ENCODE measurements around the gene PCMTD2.

Gene PCMTD2

DNA sequence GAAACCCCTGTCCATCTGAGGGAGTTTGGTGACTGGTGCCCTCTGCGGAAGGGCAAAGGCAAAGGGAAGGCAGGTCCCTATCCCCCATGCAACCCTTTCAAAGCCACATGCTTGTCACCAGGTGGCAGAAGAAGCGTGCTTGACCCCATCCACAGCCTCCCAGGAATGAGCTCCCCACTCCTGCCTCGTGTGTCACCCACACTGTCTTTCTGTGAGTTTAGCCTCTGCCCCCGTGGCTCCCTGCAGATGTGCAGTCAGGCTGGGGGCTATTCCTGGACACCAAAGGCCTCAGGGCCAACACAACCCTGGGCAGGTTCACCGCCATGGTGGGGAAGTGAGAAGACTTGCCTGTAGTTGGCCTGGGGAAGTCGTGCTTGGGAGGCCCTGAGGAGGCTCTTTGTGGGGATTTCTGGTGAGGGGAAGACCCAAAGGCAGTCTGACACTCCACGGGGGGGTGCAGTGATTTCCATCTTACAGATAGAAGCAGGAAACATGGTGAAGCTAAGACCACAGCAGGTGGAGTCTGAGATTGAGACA lies 16.6 kb upstream of the PCMTD2 start:
- DNase-seq (ENCODE audit: low read depth): no peak

DNA sequence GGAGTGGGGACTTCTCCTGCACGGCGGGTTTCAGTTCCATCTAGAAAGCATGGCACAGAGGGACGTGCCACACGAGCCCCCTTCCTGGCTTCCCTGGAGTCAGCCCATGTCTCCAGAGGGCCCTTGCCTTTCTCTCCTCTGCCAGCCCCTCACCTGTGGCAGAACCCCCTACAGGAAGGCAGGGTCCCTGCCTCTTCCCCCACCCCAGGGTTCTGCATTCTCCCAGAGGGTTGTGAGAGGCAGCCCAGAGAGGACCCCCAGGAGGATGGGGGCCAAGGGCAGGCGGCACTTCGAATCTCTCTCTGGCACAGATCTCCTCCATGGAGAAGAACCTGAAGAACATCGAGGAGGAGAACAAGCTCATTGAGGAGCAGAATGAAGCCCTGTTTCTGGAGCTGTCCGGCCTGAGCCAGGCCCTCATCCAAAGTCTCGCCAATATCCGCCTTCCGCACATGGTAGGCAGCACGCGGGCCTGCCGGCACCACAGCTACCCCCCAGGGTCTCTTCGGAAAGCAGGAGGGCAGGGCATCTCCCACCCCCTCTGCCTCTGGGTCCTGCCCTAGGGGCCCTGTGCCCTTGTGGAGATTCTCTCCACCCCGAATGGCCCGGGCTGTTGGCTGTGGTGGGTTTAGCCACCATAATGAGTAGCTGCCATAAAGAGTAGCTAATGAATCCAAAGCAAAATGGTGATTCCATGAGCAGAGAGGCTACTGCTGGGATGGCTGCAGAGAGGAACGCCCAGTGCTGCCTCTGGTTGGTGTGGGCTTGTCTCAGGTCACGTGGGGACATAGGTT lies 15.9 kb upstream of the PCMTD2 start:
- no peak for DNase-seq (ENCODE audit: low read depth)

DNA sequence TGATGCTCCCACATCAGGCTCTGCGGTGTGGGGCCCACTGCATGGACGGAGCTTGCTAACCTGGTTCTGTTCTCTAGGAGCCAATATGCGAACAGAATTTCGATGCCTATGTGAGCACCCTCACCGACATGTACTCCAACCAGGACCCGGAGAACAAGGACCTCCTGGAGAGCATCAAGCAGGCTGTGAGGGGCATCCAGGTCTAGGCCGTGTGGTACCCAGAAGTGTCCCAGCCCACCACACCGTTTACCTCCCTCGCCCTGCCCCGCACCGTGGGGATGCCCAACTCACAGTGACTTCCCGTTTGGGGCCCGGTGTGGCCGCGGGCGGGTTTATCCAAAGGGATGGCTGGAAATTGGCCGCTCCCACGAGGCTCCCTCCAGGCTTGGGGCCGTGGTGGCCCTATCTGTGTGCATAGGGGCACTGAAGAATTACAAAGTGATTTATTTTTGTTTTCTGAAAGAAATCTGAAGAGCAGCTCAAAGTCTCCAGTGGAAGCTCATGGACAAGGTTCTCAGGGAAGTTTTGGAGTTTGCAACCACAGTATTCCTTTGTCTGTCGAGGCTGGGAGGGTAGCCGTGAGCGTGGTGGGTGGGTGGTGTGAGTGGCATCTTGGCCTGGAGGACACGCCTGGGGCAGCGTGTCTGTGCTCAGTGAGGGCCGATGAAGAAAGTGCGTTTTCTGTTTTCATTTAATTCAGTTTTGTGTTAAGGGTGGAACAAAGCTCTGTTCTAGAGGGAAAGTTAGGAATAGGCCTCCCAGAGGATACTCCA lies 15.1 kb upstream of the PCMTD2 start:
- no peak for DNase-seq (ENCODE audit: low read depth)

DNA sequence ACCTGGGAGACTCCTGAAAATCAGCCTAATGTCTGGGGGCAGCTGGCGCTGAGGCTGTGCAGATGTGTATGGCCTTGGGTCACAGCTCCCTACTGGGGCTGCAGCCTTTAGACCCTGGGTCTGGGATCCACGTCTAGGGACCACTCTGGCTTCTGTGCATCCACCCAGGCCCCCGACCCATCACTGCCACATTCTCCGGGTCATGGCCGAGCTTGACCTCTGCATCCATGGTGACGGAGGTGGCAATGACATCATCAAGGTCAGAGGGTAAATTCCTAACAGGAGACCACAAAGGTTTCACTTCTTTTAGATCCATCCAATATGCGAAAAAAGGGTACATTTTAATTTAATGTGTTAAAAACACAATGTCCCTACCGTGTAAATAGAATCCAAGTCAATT lies 14.5 kb upstream of the PCMTD2 start:
- no peak for DNase-seq (ENCODE audit: low read depth)

DNA sequence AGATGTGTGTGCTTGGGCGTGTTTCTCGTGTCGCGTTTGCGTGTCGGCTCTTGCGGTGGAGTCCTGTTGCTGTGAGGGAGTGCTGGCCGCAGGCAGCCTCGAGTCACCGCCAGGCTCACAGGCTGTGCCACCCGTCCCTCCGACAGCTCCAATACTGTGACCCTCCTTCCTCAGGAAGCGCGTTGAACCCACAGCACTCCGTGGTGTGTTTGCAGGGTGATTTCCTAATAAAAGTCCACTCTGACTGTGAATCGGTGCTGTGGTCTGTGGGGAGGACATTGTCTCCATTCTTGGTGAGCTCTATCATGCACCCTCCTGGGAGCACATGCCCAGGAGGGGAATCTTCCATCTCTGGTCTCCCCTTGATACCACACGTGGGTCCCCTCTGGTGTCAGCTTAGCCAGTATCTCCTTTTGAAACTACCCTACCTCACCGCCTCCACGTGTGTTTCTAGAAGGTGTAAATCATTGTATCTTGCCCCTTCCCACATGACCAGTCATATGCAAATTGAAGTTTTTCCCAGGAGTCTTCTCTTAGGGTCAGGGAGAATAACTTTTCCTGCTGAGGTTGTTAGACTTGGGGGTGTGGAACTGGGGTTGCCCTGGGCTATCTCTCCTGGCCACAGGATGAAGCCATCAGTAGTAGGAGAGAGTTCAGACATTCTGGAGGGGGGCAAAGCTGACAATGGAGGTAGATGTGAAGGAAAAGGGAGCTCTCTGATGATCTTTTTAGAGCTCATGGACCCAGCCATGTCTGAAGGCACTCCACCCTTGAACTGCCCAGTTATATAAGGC lies 13.3 kb upstream of the PCMTD2 start:
- no peak for DNase-seq (ENCODE audit: low read depth)

DNA sequence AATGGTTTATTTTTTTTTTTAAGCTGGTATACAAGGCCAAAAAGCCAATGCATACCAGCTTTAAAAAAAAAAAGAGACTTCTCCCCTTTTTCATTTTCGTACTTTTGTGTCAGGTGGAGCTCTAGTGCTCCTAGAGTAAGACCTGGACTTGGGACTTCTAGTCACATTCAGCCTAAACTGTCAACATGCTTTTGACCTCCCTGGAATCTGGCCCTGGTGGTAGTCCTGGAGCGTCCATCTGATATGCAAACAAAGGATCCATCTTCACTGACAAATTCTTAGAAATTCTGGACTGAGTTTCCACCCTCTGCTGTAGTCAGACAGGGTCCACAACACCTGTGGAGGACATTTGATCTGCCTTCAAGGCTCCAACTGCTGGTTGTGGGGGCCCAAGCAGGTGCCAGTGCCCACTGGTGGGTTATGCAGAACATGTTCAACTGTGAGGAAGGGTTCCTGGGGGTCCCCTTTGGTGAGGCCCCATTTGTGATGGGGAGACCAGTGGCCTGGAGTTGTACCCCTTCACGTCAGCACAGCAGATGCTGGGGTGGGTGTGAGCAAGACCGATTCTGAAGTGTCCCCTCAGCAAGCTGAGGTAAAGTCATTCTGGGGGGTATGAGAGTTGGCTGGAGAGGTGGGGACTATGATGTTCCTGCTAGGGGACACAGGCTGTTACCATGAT lies 12.6 kb upstream of the PCMTD2 start:
- no peak for DNase-seq (ENCODE audit: low read depth)

DNA sequence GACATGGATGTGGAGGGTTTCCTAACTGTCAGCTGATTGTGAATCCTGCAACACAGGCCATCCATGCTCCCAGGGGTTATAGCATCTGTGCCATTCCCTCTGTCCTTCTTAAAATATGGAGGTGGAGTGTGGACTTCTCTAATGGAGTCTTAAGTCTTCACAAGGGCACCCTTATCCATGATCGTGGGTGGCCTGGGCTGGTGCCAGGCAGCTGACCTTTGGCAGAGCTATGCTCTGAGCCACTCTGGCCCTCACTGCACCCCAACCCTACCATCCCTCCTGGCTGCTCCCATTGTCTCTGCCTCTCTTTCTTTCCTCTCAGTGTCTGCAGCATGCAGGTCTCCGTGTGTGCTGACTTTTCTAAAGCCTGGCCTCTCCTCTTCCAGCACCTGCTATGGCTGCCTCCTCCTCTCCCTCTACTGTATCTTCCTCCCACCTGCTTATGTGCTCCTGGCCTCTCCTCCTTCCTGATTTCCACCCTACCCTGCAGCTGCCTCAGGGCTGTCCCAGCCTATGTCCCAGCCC lies 11.2 kb upstream of the PCMTD2 start:
- no peak for DNase-seq (ENCODE audit: low read depth)

DNA sequence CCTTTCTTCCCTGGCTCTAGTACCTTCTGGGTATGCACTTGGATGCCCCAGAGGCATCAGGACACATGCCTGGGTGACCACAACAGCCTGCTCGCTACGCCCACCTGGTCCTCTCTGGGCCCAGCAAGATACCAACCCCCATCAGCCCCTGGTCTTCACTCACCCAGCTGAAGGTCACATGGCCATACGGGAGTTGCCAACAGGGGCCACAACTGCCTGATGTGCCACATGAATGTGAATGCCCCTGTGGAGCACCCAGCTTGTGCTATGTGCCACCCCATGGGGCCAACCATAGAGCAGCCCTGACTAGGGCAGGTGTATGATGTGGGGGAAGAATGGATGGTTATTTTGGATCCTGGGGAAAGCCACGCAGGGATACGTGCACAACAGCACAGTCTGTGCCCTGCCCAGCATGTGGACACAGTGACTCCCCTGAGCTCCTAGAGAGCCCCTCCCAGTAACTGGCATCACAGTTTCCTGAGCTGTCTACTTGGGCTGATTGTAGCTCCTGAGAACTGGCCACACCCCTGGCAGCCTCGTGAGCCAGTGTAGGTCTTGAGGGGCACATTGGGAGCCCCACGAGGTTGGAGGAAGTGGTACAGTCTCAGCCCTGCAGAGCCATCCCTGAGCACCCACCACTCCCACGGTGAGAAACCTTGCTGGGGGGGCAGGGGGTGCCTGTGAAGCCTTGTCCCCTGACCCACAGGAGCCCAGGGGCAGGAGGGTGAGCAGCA lies 10.5 kb upstream of the PCMTD2 start:
- no peak for DNase-seq (ENCODE audit: low read depth)

DNA sequence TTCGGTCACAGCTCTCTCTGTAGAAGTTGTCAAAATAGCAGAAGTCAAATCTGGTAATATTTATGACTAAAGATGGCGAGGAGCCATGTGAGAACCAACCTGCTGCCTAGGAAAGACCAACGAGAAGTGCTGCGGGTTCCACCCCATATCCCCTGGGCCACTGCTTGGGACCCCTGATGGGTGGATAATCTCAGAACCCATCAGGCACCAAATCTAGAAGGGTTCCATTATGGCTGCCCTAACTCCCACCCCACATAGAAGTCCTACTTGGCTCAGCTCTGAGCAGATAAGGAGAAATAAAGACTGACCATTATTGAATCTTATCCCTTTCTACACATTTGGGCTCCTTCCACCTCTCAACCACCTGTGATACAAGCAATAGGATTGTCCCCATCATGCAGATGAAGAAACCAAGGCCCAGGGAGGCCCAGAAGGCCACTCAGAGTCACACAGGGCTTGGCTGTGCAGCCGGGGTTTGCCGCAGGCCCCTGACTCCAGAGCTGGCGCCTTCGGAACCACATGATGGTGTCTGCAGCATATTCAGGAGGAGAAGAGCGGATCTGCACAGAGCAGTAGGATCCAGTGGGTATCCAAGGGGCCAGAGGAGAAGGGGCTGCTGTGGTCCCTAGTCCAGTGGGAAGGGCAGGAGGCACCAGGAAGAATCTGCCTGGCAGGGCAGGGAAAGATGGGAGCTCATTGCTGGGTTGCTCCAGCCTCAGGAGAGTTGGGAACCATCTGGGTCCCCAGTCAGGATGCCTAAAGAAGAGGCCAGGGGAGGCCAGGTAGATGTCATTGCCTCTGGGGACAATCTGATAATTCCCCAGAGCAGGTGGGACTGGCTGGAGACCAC lies 9.6 kb upstream of the PCMTD2 start:
- DNase-seq (ENCODE audit: low read depth): no peak

DNA sequence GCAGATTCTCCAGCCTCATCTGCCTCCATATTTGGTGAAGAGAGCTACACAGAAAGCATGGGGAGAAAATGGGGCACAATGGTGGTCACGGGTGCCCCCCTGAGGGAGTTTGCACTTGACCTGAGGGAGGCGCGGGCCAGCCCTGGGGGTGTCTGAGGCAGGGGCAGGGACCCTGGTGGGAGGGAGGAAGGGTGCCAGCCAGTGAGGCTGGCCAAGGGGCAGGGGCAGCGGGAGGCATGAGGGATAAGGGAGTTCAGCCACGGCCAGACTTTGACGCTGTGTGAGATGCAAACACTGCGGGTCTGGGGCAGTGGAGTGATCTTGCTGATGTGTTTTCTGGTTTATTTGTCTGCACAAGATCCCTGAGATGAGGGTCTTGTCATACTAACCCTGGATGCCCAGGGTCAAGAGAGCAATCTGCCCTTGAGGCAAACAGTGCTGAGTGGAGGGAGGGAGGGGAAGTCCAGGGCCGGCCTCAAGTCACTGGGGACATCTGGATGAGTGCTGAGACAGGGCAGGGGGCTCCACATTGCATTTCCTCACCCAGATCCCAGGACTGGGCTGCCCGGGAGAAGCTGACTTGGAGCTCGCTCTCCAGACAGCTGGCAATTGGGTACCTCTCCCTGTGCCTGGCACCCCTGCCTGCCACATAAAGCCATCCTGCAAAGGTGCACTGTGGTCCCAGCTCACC lies 8.8 kb upstream of the PCMTD2 start:
- no peak for DNase-seq (ENCODE audit: low read depth)

DNA sequence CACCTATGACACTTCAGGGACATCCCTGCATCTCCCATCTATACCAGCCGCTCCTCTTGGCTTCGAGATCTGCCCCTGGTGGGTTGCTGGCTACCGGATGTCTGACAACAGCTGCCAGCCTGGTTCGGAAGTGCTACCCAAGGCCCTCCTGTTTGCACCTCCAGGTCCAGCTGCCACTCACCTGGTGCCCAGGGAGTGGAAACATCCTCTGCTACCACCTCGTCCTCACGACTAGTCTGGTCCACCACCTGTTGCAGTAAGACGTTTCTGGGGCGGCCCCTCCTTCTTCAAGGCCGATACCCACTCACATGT lies 8.3 kb upstream of the PCMTD2 start:
- no peak for DNase-seq (ENCODE audit: low read depth)

DNA sequence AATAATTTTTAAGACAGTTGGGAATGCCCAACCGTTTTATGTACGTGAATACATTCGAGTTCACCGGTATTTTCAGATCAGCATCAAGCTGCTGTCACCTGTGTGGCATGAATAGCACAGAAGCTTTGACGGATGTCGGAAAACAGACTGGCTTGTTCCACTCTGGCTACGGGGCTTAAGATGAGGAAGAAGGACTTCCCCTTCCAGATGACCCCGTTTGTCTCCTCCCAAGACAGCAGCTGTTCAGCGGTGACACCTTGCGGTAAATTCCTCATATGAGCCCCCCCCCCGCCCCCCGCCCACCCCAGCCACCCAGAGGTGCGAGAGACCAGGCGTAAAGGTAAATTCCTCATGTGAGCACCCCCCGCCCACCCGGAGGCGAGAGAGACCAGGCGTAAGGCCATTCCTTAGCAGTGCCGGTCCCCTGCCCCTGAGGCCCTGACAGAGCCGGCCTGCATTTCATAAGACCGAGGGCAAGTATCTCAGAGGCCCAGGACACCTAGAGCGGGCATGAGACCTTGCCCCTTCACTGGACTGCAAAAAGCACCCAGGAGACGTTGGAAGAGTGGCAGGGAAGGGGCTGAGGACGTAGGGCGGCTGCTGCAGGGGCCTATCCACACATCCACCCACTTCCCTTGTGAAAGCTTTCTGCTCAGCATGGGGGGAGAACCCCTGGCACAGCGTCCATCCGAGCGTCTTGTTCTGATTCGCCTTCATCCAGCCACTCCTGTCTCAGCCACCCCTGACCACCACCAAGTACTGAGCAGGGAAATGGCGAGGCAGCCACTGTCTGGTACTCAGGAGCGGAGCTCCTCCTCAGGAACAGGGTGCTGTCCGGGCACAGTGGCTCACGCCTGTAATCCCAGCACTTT lies 7.3 kb upstream of the PCMTD2 start:
- DNase-seq (ENCODE audit: low read depth): no peak

DNA sequence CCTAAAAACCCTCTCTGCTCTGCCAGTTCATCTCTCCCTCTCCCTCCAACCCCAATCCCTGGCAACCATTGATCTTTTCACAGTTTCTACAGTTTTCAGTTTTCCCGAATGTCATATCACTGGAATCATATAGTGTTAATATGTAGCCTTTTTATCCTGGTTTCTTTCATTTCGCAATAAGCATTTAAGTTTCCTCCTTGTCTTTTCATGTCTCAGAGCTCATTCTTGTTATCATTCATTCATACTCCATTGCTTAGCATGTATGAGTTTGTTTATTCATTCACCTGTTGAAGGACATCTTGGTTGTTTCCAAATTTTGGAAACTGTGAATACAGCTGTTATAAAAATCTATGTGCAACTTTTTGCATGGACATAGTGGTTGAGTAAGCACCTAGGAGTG lies 5.5 kb upstream of the PCMTD2 start:
- DNase-seq (ENCODE audit: low read depth): no peak

DNA sequence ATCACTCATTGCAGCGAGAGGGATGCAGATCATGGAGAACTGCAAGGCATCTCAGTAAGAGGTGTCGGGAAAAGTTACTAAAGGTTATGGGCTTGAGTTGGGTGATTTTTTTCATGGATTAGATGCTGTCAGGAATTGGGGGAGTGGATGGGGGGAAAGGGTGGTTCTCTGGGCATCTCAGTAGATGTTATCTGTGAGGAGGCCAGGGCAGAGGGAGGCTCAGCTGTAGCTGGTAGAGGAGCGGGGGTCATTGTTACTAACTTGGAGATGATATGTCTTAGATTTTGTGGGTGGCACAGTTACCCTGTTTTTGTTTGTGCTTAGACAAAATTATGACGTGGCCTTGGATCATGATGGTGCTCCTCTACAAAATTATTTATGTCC lies 2.6 kb upstream of the PCMTD2 start:
- DNase-seq (ENCODE audit: low read depth): no peak

DNA sequence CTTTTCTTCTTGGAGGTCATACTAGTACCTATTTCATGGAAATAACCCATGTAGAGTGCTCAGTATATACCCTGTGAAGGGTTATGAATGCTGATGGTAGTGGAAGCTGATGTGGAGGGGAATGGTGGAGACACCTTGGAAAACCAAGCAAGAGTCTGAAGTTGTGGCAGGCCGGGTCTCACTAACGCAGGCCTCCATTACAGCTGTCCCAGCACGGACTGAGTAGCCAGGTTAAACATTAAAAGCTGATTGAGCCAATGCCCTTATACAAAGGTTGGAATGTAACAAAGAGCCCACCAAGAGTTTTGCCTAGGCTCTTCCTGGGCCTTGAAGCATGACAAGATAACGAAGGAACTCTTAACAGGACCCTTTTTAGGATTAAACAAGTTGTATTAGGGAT lies 2.1 kb upstream of the PCMTD2 start:
- no peak for DNase-seq (ENCODE audit: low read depth)

DNA sequence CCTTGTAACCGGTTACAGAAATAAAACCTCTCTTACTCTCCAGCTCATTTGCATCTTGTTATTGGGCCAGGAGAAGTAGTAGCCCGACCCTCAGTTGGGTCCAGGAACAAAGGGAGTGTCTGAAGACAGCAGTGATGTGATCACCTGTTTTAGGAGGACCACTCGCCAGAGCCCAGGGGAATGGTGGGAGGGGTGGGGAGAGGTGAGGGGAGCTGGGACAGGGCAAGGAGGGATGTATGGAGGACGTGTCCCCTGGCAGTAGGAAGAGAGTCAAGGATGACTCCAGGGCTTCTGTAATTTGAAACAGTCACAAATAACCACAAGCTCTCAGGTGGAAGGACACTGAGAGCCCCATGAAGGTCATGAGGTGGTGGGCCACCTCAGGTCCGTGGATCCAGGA lies 1.4 kb upstream of the PCMTD2 start:
- no peak for DNase-seq (ENCODE audit: low read depth)

DNA sequence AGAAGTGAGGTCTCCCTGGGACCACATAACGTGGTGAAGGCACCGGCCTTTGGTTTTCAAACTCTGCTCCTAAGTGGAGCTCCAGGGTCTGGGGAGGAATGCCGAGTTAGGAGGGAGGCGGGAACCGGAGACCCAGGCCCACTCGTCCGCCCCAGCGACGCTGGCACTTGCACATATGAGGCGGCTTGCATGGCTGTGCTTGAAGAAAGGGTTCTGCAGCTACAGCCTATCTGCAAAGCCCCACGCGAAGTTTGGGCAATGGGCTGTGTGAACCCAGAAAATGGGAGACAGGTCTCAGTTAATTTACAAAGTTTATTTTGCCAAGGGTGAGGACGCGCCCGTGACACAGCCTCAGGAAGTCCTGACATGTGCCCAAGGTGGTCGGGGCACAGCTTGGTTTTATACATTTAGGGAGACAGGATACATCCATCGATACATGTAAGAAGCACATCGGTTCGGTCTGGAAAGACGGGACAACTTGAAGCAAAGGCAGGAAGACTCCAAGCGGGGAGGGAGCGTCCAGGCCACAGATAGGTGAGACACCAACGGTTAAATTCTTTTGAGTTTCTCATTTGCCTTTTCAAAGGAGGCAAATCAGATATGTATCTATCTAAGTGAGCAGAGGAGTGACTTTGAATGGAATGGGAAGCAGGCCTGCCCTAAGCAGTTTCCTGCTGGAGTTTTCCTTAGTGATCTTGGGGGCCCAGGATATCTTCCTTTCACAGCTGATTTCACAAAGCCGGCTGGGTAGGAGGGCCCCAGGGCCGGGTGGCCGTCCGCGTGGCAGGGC lies 782 bp upstream of the PCMTD2 start:
- no peak for DNase-seq (ENCODE audit: low read depth)
